CD4-positive, alpha-beta T cell treated with Interleukin-1 beta for 1 hour (primary cell): ENCODE data around the gene GTPBP1.

Experiments
- DNase-seq, 2 donors: peaks; one replicate each; pipeline ENCODE4 v3.0.0-alpha.2; 2020 to 2022

GTPBP1 gene

DNA sequence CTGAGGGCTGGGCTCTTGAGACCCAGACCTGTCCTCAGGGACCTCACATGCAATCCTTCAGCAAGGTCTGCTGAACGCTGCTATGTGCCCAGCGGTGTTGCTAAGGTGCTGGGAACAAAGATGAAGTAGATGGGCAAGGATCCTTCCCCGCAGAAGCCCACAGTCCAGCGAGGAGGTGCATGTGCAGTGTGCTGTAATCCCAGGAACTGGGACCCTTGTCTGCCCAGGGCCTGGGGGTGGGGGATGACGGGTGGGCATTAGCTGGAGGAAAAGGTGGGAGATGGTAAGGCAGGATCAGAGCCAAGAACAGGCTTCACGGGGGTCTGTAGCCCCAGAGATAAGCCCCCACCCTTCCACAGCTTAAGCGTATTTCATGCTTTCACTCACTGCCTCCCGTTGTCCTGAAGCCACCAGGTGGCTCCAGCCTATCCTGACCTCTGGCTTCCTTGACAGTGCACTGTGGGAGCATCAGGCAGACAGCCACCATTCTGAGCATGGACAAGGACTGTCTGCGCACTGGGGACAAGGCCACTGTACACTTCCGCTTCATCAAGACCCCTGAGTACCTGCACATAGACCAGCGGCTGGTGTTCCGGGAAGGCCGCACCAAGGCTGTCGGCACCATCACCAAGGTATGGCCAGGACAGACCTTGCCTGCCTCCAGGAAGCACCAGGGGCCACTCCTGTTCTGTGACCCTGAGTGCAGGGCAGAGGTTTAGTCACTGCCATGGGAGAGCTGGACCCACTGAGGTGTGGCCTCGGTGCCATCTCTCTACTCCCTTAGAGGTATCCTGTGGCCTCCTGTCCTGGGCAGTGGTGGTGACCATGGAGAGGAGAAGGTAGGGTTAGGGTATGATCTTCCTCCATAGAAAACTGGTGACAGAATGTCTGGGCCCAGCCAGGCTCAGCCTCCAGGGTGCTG lies 22.0 kb downstream of the GTPBP1 start:
- DNase-seq, result no peak

DNA sequence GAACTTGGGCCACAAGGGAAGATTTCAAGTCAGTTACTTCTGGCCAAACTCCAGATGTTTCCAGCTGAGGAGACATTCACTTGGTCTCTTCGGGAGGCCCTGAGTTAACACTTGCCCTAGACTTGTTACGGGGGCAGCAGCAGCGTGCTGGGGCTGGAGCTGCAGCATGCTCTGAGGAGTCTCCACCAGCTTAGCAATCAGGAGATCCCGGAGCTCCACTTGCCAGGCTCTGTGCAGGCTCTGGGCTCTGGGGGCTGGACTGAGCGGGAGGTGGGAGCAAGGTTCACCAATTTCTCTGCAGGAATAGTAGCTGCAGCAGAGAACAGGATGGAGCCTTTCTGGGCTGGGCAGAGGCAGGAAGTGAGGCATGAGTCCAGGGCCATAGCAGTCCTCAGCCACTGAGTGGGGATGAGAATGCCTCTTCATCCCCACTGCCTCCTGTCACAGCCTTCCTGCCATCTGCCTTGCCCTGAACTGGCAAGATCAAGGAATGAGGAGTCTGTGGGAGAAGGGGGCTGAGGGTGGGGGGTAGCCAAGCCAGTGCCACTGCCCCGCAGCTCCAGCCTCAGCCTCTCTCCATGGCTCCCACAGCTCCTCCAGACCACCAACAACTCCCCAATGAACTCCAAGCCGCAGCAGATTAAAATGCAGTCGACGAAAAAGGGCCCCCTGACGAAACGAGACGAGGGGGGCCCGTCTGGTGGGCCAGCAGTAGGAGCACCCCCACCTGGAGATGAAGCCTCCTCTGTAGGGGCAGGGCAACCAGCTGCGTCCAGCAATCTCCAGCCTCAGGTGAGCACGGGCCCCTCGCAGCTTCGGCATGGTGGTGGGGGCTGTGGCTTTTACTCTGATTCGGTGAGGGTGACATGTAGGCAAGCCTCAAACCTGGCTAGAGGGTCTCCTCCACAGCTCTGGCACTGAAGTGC lies 23.4 kb downstream of the GTPBP1 start:
- no peak for DNase-seq

DNA sequence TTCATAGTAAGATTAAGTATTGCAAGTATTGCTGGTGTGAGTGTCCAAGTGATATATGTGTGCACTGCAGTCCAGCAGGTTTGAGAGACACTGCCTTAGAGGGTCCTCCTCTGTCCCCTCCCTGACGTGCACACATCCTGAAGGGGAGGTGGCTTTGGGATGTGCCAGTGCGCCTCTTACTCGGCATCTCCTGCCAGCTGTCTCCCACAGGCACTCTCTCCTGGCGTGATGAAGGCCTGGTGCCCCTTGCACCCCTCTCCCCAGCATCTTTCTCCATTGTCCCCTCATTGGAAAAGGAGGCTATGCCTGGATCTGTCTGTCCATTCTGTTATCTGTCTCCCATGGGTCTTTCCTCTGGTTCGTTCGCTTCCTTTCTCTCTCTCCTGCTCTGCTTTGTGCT lies 24.2 kb downstream of the GTPBP1 start:
- no peak for DNase-seq

DNA sequence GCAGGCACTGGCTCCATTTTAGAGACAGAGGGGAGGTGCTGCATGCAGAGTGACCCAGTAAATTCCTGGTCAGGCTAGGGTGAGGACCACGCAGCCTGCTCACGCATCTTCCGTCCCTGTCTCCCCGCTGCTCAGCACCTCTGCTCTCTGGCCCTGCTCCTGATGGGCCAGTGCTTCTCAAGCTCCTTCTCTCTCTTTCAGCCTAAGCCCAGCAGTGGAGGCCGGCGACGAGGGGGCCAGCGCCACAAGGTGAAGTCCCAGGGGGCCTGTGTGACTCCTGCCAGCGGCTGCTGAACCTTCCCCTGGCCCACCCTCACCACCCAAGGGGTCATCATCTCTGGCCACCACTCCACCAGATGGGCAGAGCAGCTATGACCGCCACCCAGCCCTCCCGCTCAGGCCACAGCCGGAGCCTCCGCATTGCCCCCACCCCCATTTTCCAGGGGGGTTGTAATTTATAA lies 24.7 kb downstream of the GTPBP1 start:
- DNase-seq, result no peak

DNA sequence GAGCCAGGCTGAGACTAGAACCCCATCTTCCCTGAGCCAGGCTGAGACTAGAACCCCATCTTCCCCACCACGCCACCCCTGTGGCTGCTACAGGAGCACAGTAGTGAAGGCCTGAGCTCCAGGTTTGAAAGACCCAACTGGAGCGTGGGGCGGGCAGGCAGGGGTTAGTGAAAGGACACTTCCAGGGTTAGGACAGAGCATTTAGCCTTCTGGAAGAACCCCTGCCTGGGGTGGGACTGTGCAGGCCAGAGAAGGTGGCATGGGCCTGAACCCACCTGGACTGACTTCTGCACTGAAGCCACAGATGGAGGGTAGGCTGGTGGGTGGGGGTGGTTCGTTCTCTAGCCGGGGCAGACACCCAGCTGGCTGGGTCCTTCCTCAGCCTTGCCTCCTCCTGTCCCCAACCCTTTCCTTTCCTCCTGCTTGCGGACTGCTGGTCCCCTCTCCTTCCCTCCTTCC lies 26.0 kb downstream of the GTPBP1 start:
- no peak for DNase-seq

DNA sequence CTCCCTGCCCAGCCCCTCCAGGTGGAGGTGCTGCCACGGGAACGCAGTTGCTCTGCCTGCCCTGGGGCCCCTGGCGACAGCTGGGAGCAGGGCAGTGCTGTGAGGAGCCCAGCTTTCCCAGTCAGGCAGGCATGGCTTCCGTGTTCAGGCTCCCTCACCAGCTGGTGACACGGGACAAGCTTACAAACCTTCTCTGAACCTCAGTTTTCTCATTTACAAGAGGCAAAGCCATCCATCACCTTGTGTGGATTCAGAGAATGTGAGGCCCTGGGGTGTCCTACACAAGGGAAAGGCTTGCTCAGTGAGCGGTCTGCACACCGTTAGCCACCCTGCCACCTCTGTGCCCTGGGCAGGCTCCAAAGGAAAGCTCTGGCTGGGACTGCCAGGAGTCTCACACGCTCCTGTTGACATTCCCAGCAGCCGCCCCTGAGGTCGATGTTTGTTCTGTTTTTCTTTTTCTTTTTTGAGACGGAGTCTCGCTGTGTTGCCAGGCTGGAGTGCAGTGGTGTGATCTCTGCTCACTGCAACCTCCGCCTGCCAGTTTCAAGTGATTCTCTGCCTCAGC lies 26.6 kb downstream of the GTPBP1 start:
- DNase-seq, result no peak

DNA sequence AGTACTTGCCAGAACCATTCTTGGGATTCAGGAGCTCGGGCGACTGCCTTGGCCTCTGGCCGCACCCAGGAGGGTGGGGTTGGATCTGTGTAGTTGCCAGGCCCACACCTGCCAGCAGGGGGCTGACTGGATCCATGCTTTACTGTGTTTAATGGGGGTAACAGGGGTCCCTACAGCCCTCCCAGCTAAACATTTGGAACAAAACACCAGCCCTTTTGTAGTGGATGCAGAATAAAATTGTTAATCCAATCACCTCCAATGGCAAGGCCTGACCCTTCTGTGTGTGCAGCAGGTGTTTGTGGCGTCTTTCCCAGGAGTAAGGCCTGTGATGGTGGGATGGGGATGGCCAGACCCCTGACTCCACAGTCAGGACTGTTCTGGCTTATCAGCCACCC lies 27.6 kb downstream of the GTPBP1 start:
- DNase-seq, result peak; percentile 59 to 60

DNA sequence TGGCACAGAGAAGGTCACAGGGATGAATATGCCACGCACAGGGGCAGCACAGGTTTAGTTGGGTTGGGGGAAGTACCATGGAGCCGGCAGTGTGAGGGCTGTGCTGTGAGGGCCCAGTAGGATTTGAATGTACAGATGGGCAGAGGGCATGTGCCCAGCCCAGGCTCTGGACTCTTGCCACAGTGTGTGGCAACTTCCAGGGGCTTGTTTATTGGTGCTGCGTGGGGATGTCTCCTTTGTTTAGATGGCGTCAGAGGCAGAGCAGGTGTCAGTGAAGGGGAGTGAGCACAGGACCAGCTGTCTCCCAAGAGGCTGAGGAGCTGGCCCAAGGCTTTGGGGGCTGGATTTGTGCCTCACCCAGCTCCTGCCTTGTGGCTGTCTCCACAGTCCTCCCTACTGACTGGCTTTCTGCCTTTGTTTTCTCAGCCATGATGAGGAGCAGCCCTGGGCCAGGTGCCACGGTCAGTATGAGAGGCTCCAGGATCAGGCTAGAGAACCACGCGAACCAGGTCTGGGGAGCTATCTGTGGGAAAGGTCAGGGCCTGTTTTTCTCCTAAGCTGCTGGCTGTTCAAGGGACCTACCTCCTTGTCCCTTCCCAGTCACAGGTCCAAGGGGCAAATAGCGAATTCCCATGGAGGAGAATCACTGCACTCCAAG lies 28.1 kb downstream of the GTPBP1 start:
- DNase-seq, result no peak

DNA sequence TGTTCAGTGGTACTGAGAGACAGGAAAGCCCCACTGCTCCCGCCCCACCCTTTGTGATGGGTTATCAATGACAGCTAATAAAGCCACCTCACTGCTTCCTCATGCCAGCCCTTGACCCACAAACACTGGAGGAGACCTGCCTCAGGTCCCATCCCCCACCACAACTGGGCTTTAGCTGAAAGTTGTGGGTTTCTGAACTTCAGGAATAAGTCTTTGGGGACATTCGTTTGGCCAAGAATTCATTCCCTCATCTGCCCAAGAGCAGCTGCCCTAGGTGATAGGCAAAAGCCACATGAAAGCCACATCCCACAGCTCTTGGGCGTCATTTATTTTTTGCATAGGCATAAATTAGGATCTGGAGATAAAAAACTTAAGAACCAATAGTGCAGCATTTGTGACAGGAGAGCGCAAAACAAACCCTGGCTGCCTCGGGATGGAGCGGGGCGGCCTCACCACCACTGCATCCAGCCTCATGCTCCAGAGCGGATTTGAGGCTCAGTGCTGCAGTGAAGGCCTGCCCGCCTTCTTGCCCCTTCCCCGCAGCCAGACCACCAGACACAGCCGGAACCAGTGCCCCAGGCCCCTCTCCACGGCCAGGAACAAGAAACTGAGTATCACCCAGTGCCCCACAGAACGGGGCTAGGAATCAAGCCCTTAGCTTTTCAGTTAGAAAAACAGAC lies 28.8 kb downstream of the GTPBP1 start:
- DNase-seq, result no peak

DNA sequence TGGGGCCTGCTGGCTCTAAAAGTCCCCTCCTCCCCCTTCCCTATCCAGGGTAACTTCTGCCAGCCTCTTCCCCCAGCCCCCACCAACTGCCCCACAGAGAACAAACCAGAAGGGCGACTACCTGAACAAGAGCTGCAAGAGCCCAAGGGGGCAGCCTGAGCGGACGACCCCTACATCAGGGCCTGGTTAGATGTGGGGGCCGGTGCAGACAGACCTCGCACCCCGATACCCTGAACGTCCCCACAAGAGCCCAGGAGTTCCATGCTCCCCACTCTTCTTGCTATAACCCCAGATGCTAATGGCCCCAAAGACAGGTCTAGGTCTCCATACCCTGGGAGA lies 29.4 kb downstream of the GTPBP1 start:
- no peak for DNase-seq

DNA sequence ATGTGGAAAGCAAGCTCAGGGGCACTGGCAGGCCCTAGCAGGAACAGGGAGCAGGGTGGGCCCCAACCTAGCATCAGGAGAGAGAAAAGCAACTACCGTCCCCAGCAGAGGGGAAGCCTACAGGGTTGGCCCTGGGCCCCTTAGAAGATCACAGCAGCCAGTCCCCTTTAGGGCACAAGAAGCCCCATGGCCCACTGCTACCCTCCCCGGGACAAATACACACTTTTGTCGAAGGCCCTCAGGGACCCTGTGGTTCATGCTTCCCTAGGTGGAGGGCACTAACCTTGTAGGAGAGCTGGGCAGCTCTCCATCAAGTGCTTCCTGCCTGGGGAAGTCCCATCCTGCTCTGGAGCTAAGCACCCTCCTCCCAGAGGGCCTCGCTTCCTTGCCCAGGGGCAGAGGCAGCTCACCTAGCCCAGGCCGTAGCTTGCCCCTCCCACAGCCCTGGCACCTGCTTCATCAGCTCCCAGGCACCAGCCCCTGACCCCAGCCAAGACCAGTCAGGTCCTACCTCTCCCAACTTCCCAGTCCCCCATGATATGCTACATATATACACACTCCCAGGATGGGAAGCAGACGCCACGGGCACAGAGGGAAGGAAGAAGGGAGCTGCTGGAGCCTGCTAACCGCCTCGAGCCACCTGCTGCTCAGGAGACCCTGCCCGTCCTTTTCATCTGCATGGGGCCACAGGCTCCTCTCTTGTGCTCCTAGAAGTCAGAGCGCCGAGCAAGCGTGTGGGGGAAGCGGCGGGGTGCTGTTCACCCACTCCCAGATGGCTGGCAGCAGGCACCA lies 29.9 kb downstream of the GTPBP1 start:
- DNase-seq, result no peak

DNA sequence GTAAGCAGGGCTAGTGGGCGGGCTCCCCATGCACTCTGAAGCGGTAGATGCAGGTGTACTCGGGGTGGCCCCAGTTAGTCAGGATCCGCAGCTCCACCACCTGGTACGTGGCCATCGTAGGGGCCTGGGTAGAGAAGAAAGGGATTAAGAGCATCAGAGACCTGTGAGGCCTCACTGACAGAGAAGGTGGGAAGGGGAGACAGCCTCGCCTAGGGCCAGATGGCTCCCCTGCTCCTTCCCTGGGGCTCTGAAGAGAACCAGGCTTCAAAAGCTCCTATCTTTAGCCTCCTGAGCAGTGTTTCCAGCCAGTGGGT lies 30.5 kb downstream of the GTPBP1 start:
- no peak for DNase-seq

DNA sequence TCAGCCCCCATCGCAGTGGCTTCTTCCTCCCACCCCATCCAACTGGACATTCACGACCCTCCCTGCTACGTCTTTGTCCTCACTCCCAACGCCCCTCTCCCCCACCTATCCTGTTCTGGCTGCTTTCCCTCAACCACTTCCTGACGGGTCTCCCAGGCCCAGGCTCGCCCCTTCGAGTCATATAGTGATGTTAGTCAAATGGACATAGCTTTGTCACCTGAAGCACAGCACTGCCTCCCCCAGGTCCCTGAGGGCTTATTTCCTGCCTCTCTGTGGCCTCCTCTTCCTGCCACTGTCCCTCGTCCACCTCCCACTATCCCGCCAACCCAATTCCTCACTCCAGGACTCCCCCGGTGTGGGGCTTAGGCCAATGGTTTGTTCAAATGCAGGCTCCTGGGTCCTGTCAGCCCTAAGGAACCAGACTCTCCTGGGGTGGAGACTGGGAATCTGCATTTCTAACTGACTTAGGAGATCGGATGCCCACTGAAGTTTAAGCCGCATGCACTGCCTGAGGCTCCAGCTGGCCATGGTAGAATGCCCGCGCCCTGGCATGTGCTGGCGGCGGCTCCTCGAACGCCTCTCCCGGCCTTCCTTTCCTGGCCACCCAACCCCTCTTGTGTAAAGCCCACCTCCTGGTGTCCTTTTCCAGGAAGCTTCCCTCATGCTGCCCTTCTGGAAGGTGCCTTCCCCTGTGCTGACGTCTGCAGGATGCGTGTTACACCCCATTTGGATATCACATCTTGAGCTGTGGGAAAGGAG lies 31.7 kb downstream of the GTPBP1 start:
- no peak for DNase-seq

DNA sequence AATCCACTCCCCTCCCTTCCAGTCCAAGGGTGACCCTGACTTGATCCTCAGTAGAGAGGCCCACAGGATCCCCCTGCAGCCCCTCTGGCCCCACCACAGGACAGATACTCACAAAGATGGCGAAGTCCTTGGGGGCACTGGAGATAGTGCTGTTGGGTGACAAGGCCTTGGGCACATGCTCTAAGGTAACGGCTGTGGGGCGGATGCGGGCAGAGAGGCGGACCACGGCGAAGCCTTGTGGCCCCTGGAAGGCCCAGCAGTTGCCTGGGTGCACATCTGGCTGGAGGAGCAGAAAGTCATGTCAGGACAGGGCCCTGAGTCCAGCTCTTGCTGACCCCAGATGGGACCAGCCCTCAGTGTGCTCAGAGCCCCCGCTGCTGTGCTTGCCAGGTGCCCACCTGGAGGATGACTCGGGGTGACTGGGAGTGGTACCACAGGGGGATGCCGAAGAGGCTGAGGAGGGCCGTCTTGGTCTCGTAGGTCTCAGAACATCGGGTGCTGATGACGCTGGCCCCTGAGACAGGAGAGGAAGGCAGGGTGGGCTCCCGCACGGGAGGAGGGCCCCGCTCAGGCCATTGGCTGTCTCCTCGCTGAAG lies 32.8 kb downstream of the GTPBP1 start:
- no peak for DNase-seq

DNA sequence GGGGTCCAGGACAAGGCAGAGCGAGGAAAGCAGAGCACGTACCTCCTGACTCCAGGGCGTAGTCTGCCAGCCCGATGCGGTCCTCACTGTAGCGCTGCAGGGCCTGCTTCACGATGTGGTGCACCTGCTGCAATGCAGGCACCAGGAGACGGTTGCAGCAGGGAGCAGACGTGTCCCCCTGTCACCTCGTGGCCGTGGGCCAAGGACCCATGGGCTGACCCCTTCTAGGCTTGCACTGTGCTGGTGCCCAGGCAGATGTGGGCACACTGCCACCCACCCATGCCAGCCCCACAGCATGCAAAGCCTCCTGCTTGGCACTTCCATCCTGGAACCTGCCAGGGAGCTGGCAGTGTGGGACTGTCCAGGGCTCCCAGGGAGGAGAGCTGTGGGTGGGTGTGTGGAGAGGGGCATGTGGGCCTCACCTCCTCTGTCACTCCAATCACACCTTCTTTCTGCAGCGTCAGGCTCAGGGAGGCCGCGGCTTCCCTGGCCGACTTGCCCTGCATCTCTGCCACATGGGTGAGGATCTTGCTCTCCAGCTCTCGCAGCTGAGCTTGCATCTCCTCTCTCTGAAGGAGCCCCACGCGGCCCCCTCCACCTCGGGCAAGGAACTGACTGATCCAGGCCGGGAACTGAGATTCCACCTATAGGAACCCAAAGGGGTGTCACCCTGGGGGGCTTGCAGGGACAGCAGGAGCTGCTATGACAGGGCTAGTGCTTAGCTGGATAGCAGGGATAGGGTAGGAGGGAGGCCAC lies 33.7 kb downstream of the GTPBP1 start:
- DNase-seq, result no peak

DNA sequence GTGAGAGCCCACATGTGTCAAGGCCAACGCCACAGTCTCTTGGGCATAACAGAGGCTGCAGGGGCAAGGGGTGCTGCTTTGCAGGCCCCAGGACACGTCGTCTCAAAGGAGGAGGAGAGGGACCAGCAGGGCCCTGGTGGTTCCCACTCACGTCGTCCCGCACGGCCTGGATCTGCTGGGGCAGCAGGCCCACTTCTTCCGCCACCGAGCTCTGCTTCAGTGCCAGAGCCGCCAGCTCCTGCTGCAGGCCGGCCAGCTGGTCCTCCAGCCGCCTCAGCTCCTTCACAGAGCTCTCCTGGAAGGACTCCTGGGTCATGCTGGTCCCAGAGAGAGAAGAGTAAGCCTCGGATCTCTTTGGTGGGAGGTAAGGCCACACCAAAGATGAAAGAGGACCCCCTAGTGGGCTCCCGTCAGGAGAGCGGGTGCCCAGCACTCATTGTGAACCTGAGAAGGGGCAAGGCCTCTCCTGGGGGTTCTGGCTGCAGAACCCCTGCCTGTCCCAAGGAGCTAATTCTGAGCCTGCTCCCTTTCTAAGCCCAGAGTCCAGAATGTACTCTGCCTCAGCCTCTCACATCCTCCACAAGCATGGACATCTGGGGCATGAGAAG lies 34.5 kb downstream of the GTPBP1 start:
- no peak for DNase-seq

DNA sequence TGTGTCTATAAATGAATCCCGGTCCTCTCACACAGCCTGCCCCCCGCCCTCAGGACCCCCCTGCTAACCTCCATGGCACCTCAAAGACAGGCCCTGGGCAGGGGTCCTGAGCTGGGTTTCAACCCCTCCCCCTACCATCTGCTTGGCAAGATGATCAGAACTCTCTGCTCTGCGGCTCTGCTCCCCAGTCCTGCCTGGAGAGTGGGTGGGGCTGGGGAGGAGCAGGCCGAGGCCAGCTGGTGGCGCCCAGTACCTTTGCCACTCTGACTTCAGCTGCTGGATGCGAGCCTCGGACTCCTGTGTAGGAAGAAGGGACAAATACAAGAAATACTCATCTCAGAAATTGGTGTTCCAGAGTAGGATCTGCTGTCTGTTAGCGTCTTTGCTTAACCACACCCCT lies 35.0 kb downstream of the GTPBP1 start:
- DNase-seq, result no peak

DNA sequence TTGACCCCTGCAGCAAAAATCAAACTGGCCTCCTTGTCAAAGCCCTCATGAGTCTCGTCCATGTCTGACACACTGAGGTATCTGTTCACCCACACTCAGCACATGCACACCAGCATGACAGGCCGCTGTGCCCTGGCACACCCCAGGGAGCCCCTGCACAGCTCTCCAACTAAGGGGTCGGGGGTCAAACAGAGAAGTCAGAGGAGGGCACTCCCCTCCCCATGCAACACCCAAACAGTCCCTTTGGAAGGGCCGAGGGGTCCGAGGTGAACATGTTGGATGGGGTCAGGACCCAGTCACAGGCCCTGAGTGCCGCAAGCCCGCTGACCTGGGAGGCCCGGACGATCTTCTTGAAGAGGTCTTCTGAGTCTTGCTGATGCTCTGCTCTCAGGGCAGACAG lies 35.4 kb downstream of the GTPBP1 start:
- no peak for DNase-seq

DNA sequence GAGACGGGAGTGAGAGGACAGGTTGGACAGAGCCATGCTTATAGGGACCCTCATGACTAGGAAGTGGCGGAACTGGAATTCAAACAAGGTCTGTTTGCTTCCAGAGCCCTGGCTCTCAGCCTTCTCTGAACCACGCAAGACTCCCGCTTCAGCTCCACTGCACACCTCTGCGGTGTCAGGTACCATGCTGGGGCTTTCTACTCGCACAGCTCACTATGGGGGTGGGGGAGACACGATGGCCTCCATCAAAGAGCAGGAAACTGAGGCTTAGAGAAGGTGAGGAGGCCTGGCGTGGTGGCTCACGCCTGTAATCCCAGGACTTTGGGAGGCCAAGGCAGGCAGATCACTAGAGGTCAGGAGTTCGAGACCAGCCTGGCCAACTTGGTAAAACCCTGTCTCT lies 35.8 kb downstream of the GTPBP1 start:
- DNase-seq, result no peak
